ENCODE data around the gene KRT39. TPM values are rescaled to one million over a fixed set of nuclear protein-coding genes. Genes with fewer than 3 reads are reported as not detected.

The KRT39 gene
- total RNA-seq, 4 donors from 2014 or later: 2.5 to 13.3 TPM; not detected in 2

GRCh38 chr17:40910441-40910841 lies 56.3 kb downstream of the KRT39 start:
- H3K9me3 ChIP-seq: no peaks in the 10 kb centered on the region
- H3K36me3 ChIP-seq: no peaks in the 10 kb centered on the region
- H3K27me3 ChIP-seq: peaks cover 3% of the 10 kb centered on the region
- H3K4me1 ChIP-seq: peaks cover 49% of the 10 kb centered on the region
- no peak for DNase-seq (ENCODE audit: low spot score in 2 of 2)
- H3K4me3 ChIP-seq: peak overlapping the region; percentile 18
- 16% methylated on average over 3 of the region's 3 CpGs for WGBS
- TF ChIP-seq EP300 (IDR thresholded peaks at IDR 0.05) (no peak), POLR2AphosphoS5 (IDR thresholded peaks at IDR 0.05) (peak in 1 of 3 donors; percentile 8)
- H3K27ac ChIP-seq: peak overlapping the region; percentile 88

GRCh38 chr17:40909755-40910154 lies 57.0 kb downstream of the KRT39 start:
- TF ChIP-seq POLR2AphosphoS5 (IDR thresholded peaks at IDR 0.05): peak in 1 of 3 donors; percentile 46
- no peak for TF ChIP-seq POLR2A (IDR thresholded peaks at IDR 0.05)
- Histone ChIP-seq H3K4me3 (peak overlapping the region; percentile 18), H3K36me3 (no peaks in the 10 kb centered on the region), H3K9me3 (no peaks in the 10 kb centered on the region), H3K4me1 (peaks cover 42% of the 10 kb centered on the region), H3K27me3 (peaks cover 3% of the 10 kb centered on the region), H3K27ac (peak overlapping the region; percentile 88)
- WGBS: 23% methylated on average over 4 of the region's 4 CpGs
- no peak for DNase-seq (ENCODE audit: low spot score in 2 of 2)

- H3K4me3 ChIP-seq: no peak overlapping the region
- DNase-seq (ENCODE audit: low spot score in 2 of 2): peak; percentile 88 to 92
- TF ChIP-seq POLR2A (IDR thresholded peaks at IDR 0.05): no peak
- peak; percentile 55 to 87 for TF ChIP-seq CTCF (IDR thresholded peaks at IDR 0.05)
- TF ChIP-seq POLR2AphosphoS5 (IDR thresholded peaks at IDR 0.05): peak in 1 of 3 donors; percentile 34
- H3K9me3 ChIP-seq: no peaks in the 10 kb centered on the region
- H3K27me3 ChIP-seq: peaks cover 3% of the 10 kb centered on the region
- peak overlapping the region; percentile 88 for H3K27ac ChIP-seq
- H3K36me3 ChIP-seq: no peaks in the 10 kb centered on the region
- WGBS: 3% methylated on average over 5 of the region's 5 CpGs
- H3K4me1 ChIP-seq: peaks cover 38% of the 10 kb centered on the region
Measured at GRCh38 chr17:40909351-40909750, 57.4 kb downstream of the KRT39 start.

Other genes starting within 250 kb of the KRT39 start
- 100 to 1,000 TPM in 2 of 4 donors, 10 to 100 TPM in 1, 1 to 10 TPM in 1; 8.7 to 383 (median 119) TPM for gene KRT25, start 211.6 kb downstream of the KRT39 start, total RNA-seq
- gene KRT26, start 194.7 kb downstream of the KRT39 start, total RNA-seq: 1 to 10 TPM in 2 of 4 donors, under 1 TPM in 2; 0.34 to 7.2 (median 1.8) TPM
- 100 to 1,000 TPM in 1 of 4 donors, 10 to 100 TPM in 2, 1 to 10 TPM in 1; 1.9 to 150 (median 39.1) TPM for gene KRT27, start 184.4 kb downstream of the KRT39 start, total RNA-seq
- 10 to 100 TPM in 2 of 4 donors, 1 to 10 TPM in 2; 1.0 to 32.0 (median 11.6) TPM for gene KRT28, start 167.0 kb downstream of the KRT39 start, total RNA-seq
- 1,000 to 10,000 TPM; 3,788 to 5,963 (median 5,237) TPM for gene KRT10, start 144.3 kb downstream of the KRT39 start, total RNA-seq
- gene KRT12, start 99.7 kb downstream of the KRT39 start, total RNA-seq: not detected
- under 1 TPM in 1 of 4 donors, not detected in 3; 0.60 TPM for gene KRT20, start 81.7 kb downstream of the KRT39 start, total RNA-seq
- 100 to 1,000 TPM in 3 of 4 donors, 10 to 100 TPM in 1; 84.6 to 310 (median 217) TPM for gene KRT23, start 29.3 kb downstream of the KRT39 start, total RNA-seq
- 10 to 100 TPM in 1 of 4 donors, 1 to 10 TPM in 1, under 1 TPM in 1, not detected in 1; 0.98 to 12.5 (median 3.9) TPM for gene KRT40, start 17.4 kb upstream of the KRT39 start, total RNA-seq
- 10 to 100 TPM in 1 of 4 donors, 1 to 10 TPM in 1, not detected in 2; 2.8 to 22.9 TPM for gene KRTAP3-3, start 27.2 kb upstream of the KRT39 start, total RNA-seq
- gene KRTAP3-2, start 33.0 kb upstream of the KRT39 start, total RNA-seq: 10 to 100 TPM in 2 of 4 donors, 1 to 10 TPM in 1, not detected in 1; 8.0 to 42.6 (median 23.7) TPM
- gene KRTAP3-1, start 42.2 kb upstream of the KRT39 start, total RNA-seq: 10 to 100 TPM in 2 of 4 donors, 1 to 10 TPM in 1, not detected in 1; 5.6 to 95.2 (median 15.5) TPM
- gene KRTAP1-5, start 60.3 kb upstream of the KRT39 start, total RNA-seq: 100 to 1,000 TPM in 1 of 4 donors, 10 to 100 TPM in 2, 1 to 10 TPM in 1; 1.6 to 199 (median 40.4) TPM
- gene KRTAP1-4, start 63.2 kb upstream of the KRT39 start, total RNA-seq: 1 to 10 TPM in 1 of 4 donors, not detected in 3; 3.2 TPM
- 100 to 1,000 TPM in 1 of 4 donors, 10 to 100 TPM in 2, not detected in 1; 10.7 to 140 (median 28.7) TPM for gene KRTAP1-3, start 67.9 kb upstream of the KRT39 start, total RNA-seq
- gene KRTAP1-1, start 74.5 kb upstream of the KRT39 start, total RNA-seq: 100 to 1,000 TPM in 1 of 4 donors, 10 to 100 TPM in 1, 1 to 10 TPM in 1, not detected in 1; 9.9 to 165 (median 46.0) TPM
- gene KRTAP2-1, start 80.4 kb upstream of the KRT39 start, total RNA-seq: 100 to 1,000 TPM in 1 of 4 donors, 10 to 100 TPM in 2, not detected in 1; 20.1 to 128 (median 37.2) TPM
- gene KRTAP2-2, start 88.3 kb upstream of the KRT39 start, total RNA-seq: 10 to 100 TPM in 2 of 4 donors, 1 to 10 TPM in 1, not detected in 1; 8.2 to 41.6 (median 25.3) TPM
- gene KRTAP2-3, start 93.2 kb upstream of the KRT39 start, total RNA-seq: 10 to 100 TPM in 1 of 4 donors, under 1 TPM in 1, not detected in 2; 0.64 to 10.8 TPM
- gene KRTAP2-4, start 98.9 kb upstream of the KRT39 start, total RNA-seq: 10 to 100 TPM in 2 of 4 donors, 1 to 10 TPM in 1, not detected in 1; 6.5 to 76.9 (median 13.4) TPM
- gene KRTAP4-7, start 117.2 kb upstream of the KRT39 start, total RNA-seq: 10 to 100 TPM in 1 of 4 donors, 1 to 10 TPM in 2, not detected in 1; 7.9 to 50.0 (median 8.5) TPM
- gene KRTAP4-8, start 131.2 kb upstream of the KRT39 start, total RNA-seq: 10 to 100 TPM in 2 of 4 donors, 1 to 10 TPM in 1, not detected in 1; 4.4 to 15.2 (median 13.6) TPM
- not detected for gene KRTAP4-16, start 135.3 kb upstream of the KRT39 start, total RNA-seq
- 10 to 100 TPM in 3 of 4 donors, not detected in 1; 10.1 to 58.8 (median 13.1) TPM for gene KRTAP4-9, start 138.4 kb upstream of the KRT39 start, total RNA-seq
- gene KRTAP4-11, start 151.4 kb upstream of the KRT39 start, total RNA-seq: 10 to 100 TPM in 1 of 4 donors, 1 to 10 TPM in 2, not detected in 1; 4.3 to 23.4 (median 5.6) TPM
- 10 to 100 TPM in 1 of 4 donors, 1 to 10 TPM in 2, not detected in 1; 6.1 to 54.5 (median 8.3) TPM for gene KRTAP4-12, start 157.2 kb upstream of the KRT39 start, total RNA-seq
- 10 to 100 TPM in 2 of 4 donors, 1 to 10 TPM in 1, not detected in 1; 9.0 to 45.0 (median 13.0) TPM for gene KRTAP4-6, start 173.6 kb upstream of the KRT39 start, total RNA-seq
- 10 to 100 TPM in 1 of 4 donors, 1 to 10 TPM in 2, not detected in 1; 1.1 to 19.2 (median 2.2) TPM for gene KRTAP4-5, start 182.9 kb upstream of the KRT39 start, total RNA-seq
- 10 to 100 TPM in 2 of 4 donors, 1 to 10 TPM in 1, not detected in 1; 7.7 to 81.7 (median 24.6) TPM for gene KRTAP4-4, start 193.8 kb upstream of the KRT39 start, total RNA-seq
- gene KRTAP4-3, start 201.3 kb upstream of the KRT39 start, total RNA-seq: 10 to 100 TPM in 2 of 4 donors, 1 to 10 TPM in 1, not detected in 1; 9.0 to 35.4 (median 16.4) TPM
- 10 to 100 TPM in 3 of 4 donors, not detected in 1; 16.1 to 86.3 (median 16.3) TPM for gene KRTAP4-2, start 211.3 kb upstream of the KRT39 start, total RNA-seq
- 10 to 100 TPM in 2 of 4 donors, 1 to 10 TPM in 1, not detected in 1; 4.2 to 51.7 (median 16.7) TPM for gene KRTAP4-1, start 218.0 kb upstream of the KRT39 start, total RNA-seq
- 1 to 10 TPM in 1 of 4 donors, not detected in 3; 1.1 TPM for gene KRTAP9-1, start 222.9 kb upstream of the KRT39 start, total RNA-seq

Measured in suprapubic skin (tissue), 4 donors.